ENCODE results near the gene PRKCZ.

GRCh38 chr1:2021550-2021949 lies 28.7 kb upstream of the PRKCZ start:
- TF ChIP-seq SUZ12 (IDR thresholded peaks at IDR 0.05; ENCODE audit: extremely low read depth, insufficient read depth, insufficient read length): no peak
- no peak for TF ChIP-seq ZNF274 (IDR thresholded peaks at IDR 0.05; ENCODE audit: low read depth, low read length)
- TF ChIP-seq YY1 (IDR thresholded peaks at IDR 0.05; ENCODE audit: insufficient read depth, insufficient read length): no peak

All from NT2/D1 (cell line).